Natural killer cell (primary cell): ENCODE measurements around the gene MACROD2. TPM values are rescaled to one million over a fixed set of nuclear protein-coding genes. Genes with fewer than 3 reads are reported as not detected.

ENCODE experiments used
- ATAC-seq, 3 donors: fragments of 150-1000 bp in 2 of 3; fragments of 200-7000 bp in 1 of 3; cut with Tn5 transposase; 1 replicate in 1 of 3; 2 replicates in 2 of 3; pipeline ENCODE4 v1.10.0; 2021; ENCODE audit warnings: mild to moderate bottlenecking in 2 of 3, moderate library complexity in 2 of 3
- DNase-seq, 2 donors: peaks; one replicate each; pipeline versions ENCODE4 v3.0.0 to v3.0.0-alpha.2; 2013 to 2021; ENCODE audit warnings: mixed read lengths in 1 of 2
- H3K27ac ChIP-seq: one replicate; pipeline ENCODE4 v1.5.1; 2013; ENCODE audit warnings: mild to moderate bottlenecking, low read length
- H3K27me3 ChIP-seq: one replicate; pipeline ENCODE4 v1.6.1; 2013; ENCODE audit warnings: low read length; ENCODE audit not compliant: control insufficient read depth, insufficient read depth
- H3K36me3 ChIP-seq: one replicate; pipeline ENCODE4 v1.6.1; 2013; ENCODE audit warnings: low read length; ENCODE audit not compliant: control insufficient read depth, insufficient read depth
- H3K4me1 ChIP-seq: one replicate; pipeline ENCODE4 v1.6.1; 2013; ENCODE audit warnings: low read length; ENCODE audit not compliant: control insufficient read depth, insufficient read depth
- H3K4me3 ChIP-seq: one replicate; pipeline ENCODE4 v1.5.1; 2013; ENCODE audit warnings: low read length
- H3K9me3 ChIP-seq: one replicate; pipeline ENCODE4 v1.6.1; 2013; ENCODE audit warnings: low read length; ENCODE audit not compliant: control insufficient read depth, insufficient read depth
- H3K27ac Mint-ChIP-seq, 2 donors: one replicate each; pipeline ENCODE4 v1.8.0; 2022; ENCODE audit warnings: mild to moderate bottlenecking in 2 of 2, mixed read lengths in 2 of 2, moderate library complexity in 1 of 2
- H3K27me3 Mint-ChIP-seq, 2 donors: one replicate each; pipeline ENCODE4 v1.8.0; 2022; ENCODE audit warnings: low read depth in 2 of 2, mixed read lengths in 2 of 2
- H3K36me3 Mint-ChIP-seq: one replicate; pipeline ENCODE4 v1.8.0; 2022; ENCODE audit warnings: mixed read lengths
- H3K4me1 Mint-ChIP-seq, 2 donors: one replicate each; pipeline ENCODE4 v1.8.0; 2022; ENCODE audit warnings: mixed read lengths in 2 of 2
- H3K4me3 Mint-ChIP-seq: one replicate; pipeline ENCODE4 v1.8.0; 2022; ENCODE audit warnings: mild to moderate bottlenecking, moderate library complexity, mixed read lengths
- H3K9me3 Mint-ChIP-seq, 2 donors: one replicate each; pipeline ENCODE4 v1.8.0; 2022; ENCODE audit warnings: mixed read lengths in 2 of 2
- CTCF ChIP-seq: fragments of 200-600 bp; IDR thresholded peaks from one replicate; pipeline ENCODE4 v1.8.0; 2022; ENCODE audit warnings: antibody characterized with exemption
- WGBS: methylation state at CpG from one replicate; pipeline ENCODE4 v1.1.7; 2013; ENCODE audit warnings: missing lambda C conversion rate; ENCODE audit not compliant: insufficient coverage; 5-methylcytosine and 5-hydroxymethylcytosine counted together
- intact Hi-C: fragments of 100-400 bp; cut with micrococcal nuclease; formaldehyde crosslinking; loops from one replicate; pipeline ENCODE4 v1.14.2; 2022
- total RNA-seq, 4 donors: library from RNA; stranded (reverse); fragments of 120-200 nt in 1 of 4; gene quantifications; one replicate each; pipeline versions ENCODE4 v1.2.3 to v1.2.4, GENCODE V29; 2013 to 2022

The MACROD2 gene
- total RNA-seq, 3 donors from 2014 or later (not counting 1 experiment from before 2014, with no cell fraction given) = 0.19 to 0.88 TPM; not detected in 1

GRCh38 chr20:15682690-15683089 lies 1687.4 kb downstream of the MACROD2 start:
- Histone ChIP-seq H3K27me3 (no peaks in the 10 kb centered on the region), H3K4me1 (no peaks in the 10 kb centered on the region), H3K36me3 (no peaks in the 10 kb centered on the region), H3K4me3 (no peak overlapping the region), H3K27ac (no peak overlapping the region), H3K9me3 (no peaks in the 10 kb centered on the region)
- peaks cover 0 to 3% of the 10 kb centered on the region in 2 donors for H3K27me3 Mint-ChIP-seq
- no peak overlapping the region for H3K4me3 Mint-ChIP-seq
- no peaks in the 10 kb centered on the region for H3K9me3 Mint-ChIP-seq
- H3K4me1 Mint-ChIP-seq = no peaks in the 10 kb centered on the region
- no peak for TF ChIP-seq CTCF
- intact Hi-C loops = no loop called here
- DNase-seq (no peak), ATAC-seq (no peak)
- H3K36me3 Mint-ChIP-seq = no peaks in the 10 kb centered on the region
- H3K27ac Mint-ChIP-seq = no peak overlapping the region
- WGBS = 82% methylated on average over 2 of the region's 2 CpGs

GRCh38 chr20:15692570-15692969 lies 1697.3 kb downstream of the MACROD2 start:
- H3K9me3 Mint-ChIP-seq = peaks cover 3 to 5% of the 10 kb centered on the region in 2 donors
- no peak for TF ChIP-seq CTCF
- no peaks in the 10 kb centered on the region for H3K9me3 ChIP-seq
- WGBS = 77% methylated on average over 1 of the region's 1 CpG
- no peak overlapping the region for H3K4me3 ChIP-seq
- H3K27ac ChIP-seq = no peak overlapping the region
- no peaks in the 10 kb centered on the region for H3K4me1 ChIP-seq
- intact Hi-C loops = no loop called here
- H3K4me1 Mint-ChIP-seq = no peaks in the 10 kb centered on the region
- H3K4me3 Mint-ChIP-seq = no peak overlapping the region
- DNase-seq (no peak), ATAC-seq (no peak)
- no peaks in the 10 kb centered on the region for H3K36me3 Mint-ChIP-seq
- no peaks in the 10 kb centered on the region for H3K36me3 ChIP-seq
- H3K27ac Mint-ChIP-seq = no peak overlapping the region
- no peaks in the 10 kb centered on the region for H3K27me3 ChIP-seq
- H3K27me3 Mint-ChIP-seq = peaks cover 0 to 4% of the 10 kb centered on the region in 2 donors

- no peak for TF ChIP-seq CTCF
Measured at GRCh38 chr20:15699431-15700146, 1704.3 kb downstream of the MACROD2 start.

More at GRCh38 chr20:15699431-15700146, 1704.3 kb downstream of the MACROD2 start:
- Histone ChIP-seq H3K27ac (no peak overlapping the region), H3K36me3 (no peaks in the 10 kb centered on the region), H3K9me3 (no peaks in the 10 kb centered on the region), H3K4me1 (no peaks in the 10 kb centered on the region), H3K4me3 (no peak overlapping the region), H3K27me3 (no peaks in the 10 kb centered on the region)
- 87% methylated on average over 14 of the region's 15 CpGs for WGBS
- Mint-ChIP-seq H3K9me3 (peaks cover 3 to 5% of the 10 kb centered on the region in 2 donors), H3K27me3 (peaks cover 0 to 6% of the 10 kb centered on the region in 2 donors), H3K27ac (no peak overlapping the region), H3K4me3 (no peak overlapping the region), H3K4me1 (no peaks in the 10 kb centered on the region), H3K36me3 (no peaks in the 10 kb centered on the region)
- no peak for ATAC-seq
- no peak for DNase-seq
- intact Hi-C loops = no loop called here
